K562 (cell line): Measurements from ENCODE around the gene CCAR1.

Source experiments
- ATF2 ChIP-seq: sonication (generic); formaldehyde crosslinking; IDR thresholded peaks from 2 replicates; pipeline ENCODE4 v1.8.1; 2022; ENCODE audit warnings: missing genetic modification reagents
- ATF6 ChIP-seq: sonication (generic); formaldehyde crosslinking; IDR thresholded peaks from 2 replicates; pipeline ENCODE4 v1.4.0; 2020; ENCODE audit warnings: mild to moderate bottlenecking, missing genetic modification reagents
- BMI1 ChIP-seq: fragments of 150-350 bp; IDR thresholded peaks from 2 replicates; pipeline ENCODE4 v1.6.1; 2014; ENCODE audit warnings: low read length
- CTCF ChIP-seq, 3 experiments: IDR thresholded peaks in 2 of 3; conservative IDR thresholded peaks in 1 of 3; 2 replicates each; pipeline ENCODE4 v1.5.1; 2011 to 2012; ENCODE audit warnings: low read length in 3 of 3, mild to moderate bottlenecking in 3 of 3, control low read depth in 2 of 3, improper control_type of control experiment in 1 of 3, inconsistent platforms in 1 of 3, low read depth in 1 of 3, mixed read lengths in 1 of 3, moderate library complexity in 1 of 3; ENCODE audit not compliant: insufficient read depth in 2 of 3
- EP300 ChIP-seq: IDR thresholded peaks from 2 replicates; pipeline ENCODE4 v1.6.1; 2012; ENCODE audit warnings: low read length, improper control_type of control experiment
- GTF3C2 ChIP-seq: IDR thresholded peaks from 3 replicates; pipeline ENCODE4 v1.6.1; 2011; ENCODE audit warnings: borderline replicate concordance, mild to moderate bottlenecking, moderate library complexity; ENCODE audit not compliant: insufficient read length; ENCODE audit errors: extremely low read depth
- MEIS2 ChIP-seq: fragments of 450-650 bp; IDR thresholded peaks from 2 replicates; pipeline ENCODE4 v1.6.1; 2014; ENCODE audit warnings: mild to moderate bottlenecking; ENCODE audit not compliant: partially characterized antibody
- ZHX1 ChIP-seq: fragments of 150-350 bp; conservative IDR thresholded peaks from 2 replicates; pipeline ENCODE4 v1.6.1; 2014; ENCODE audit warnings: low read length
- ZNF695 ChIP-seq: fragments of 450-650 bp; formaldehyde crosslinking; IDR thresholded peaks from 2 replicates; pipeline ENCODE4 v1.4.0; 2020; ENCODE audit warnings: mild to moderate bottlenecking, moderate library complexity

- TF ChIP-seq GTF3C2 (no peak), ZHX1 (no peak), ZNF695 (CRISPR knock-in tag) (no peak), ATF2 (CRISPR knock-in tag) (no peak), ATF6 (CRISPR knock-in tag) (no peak), MEIS2 (no peak), CTCF (IDR thresholded peaks at IDR 0.05 in 2 of 3, conservative IDR thresholded peaks at IDR 0.05 in 1 of 3; ENCODE audit: insufficient read depth in 2 of 3, low read depth in 1 of 3, low read length in 3 of 3) (no peak), EP300 (no peak), BMI1 (no peak)
Observed at GRCh38 chr10:68705548-68705947, 15.5 kb upstream of the CCAR1 start.
